CD14-positive monocyte (primary cell): ENCODE results near the gene DDC. TPM values are rescaled to one million over a fixed set of nuclear protein-coding genes. Genes with fewer than 3 reads are reported as not detected.

ENCODE experiments used
- DNase-seq, 3 donors: peaks; one replicate each; pipeline ENCODE4 v3.0.0-alpha.2; 2011 to 2022
- H2AFZ ChIP-seq: 2 replicates; pipeline ENCODE4 v1.6.0; 2012; ENCODE audit warnings: mild to moderate bottlenecking, low read depth, low read length, inconsistent platforms; ENCODE audit not compliant: insufficient read depth, poor library complexity, severe bottlenecking
- H3K27ac ChIP-seq, 2 donors: 1 replicate in 1 of 2; 2 replicates in 1 of 2; pipeline ENCODE4 v1.5.1; 2012 to 2013; ENCODE audit warnings: low read length in 2 of 2, control low read depth in 1 of 2, inconsistent platforms in 1 of 2, low read depth in 1 of 2, mild to moderate bottlenecking in 1 of 2
- H3K27me3 ChIP-seq, 2 donors: one replicate each; pipeline versions ENCODE4 v1.6.0 to v1.6.1; 2011 to 2013; ENCODE audit warnings: low read length in 2 of 2; ENCODE audit not compliant: control insufficient read depth in 2 of 2, insufficient read depth in 2 of 2
- H3K36me3 ChIP-seq, 2 donors: replicated peaks in 1 of 2; 1 replicate in 1 of 2; 2 replicates in 1 of 2; pipeline versions ENCODE4 v1.5.1 to v1.6.1; 2012 to 2013; ENCODE audit warnings: low read length in 2 of 2, control low read depth in 1 of 2, inconsistent platforms in 1 of 2, mild to moderate bottlenecking in 1 of 2; ENCODE audit not compliant: insufficient read depth in 2 of 2, control insufficient read depth in 1 of 2
- H3K4me1 ChIP-seq, 2 donors: 1 replicate in 1 of 2; 2 replicates in 1 of 2; pipeline versions ENCODE4 v1.5.1 to v1.6.1; 2012 to 2013; ENCODE audit warnings: low read length in 2 of 2, control low read depth in 1 of 2, inconsistent platforms in 1 of 2, mild to moderate bottlenecking in 1 of 2, moderate library complexity in 1 of 2; ENCODE audit not compliant: insufficient read depth in 2 of 2, control insufficient read depth in 1 of 2
- H3K4me2 ChIP-seq: replicated peaks from 2 replicates; pipeline ENCODE3; 2012; ENCODE audit warnings: low read length, moderate library complexity, mild to moderate bottlenecking; ENCODE audit not compliant: poor library complexity, severe bottlenecking; ENCODE audit errors: extremely low read depth
- H3K4me3 ChIP-seq, 3 experiments: fragments of 200-600 bp in 1 of 3; sonication (generic) in 1 of 3; replicated peaks in 1 of 3; 1 replicate in 2 of 3; 2 replicates in 1 of 3; pipeline ENCODE4 v1.5.1; 2011 to 2013; ENCODE audit warnings: low read length in 3 of 3, mild to moderate bottlenecking in 3 of 3, control low read depth in 2 of 3, low read depth in 2 of 3, inconsistent platforms in 1 of 3, moderate library complexity in 1 of 3
- H3K79me2 ChIP-seq: 2 replicates; pipeline ENCODE4 v1.6.0; 2012; ENCODE audit warnings: mild to moderate bottlenecking, control low read depth, inconsistent platforms, low read length, moderate library complexity; ENCODE audit not compliant: insufficient read depth
- H3K9ac ChIP-seq: 2 replicates; pipeline ENCODE4 v1.6.0; 2017; ENCODE audit warnings: low read length, mild to moderate bottlenecking; ENCODE audit not compliant: insufficient read depth, poor library complexity, severe bottlenecking
- H3K9me3 ChIP-seq, 2 donors: replicated peaks in 1 of 2; 1 replicate in 1 of 2; 2 replicates in 1 of 2; pipeline versions ENCODE4 v1.5.1 to v1.6.1; 2012 to 2013; ENCODE audit warnings: low read length in 2 of 2, control low read depth in 1 of 2; ENCODE audit not compliant: control insufficient read depth in 1 of 2, insufficient read depth in 1 of 2
- H4K20me1 ChIP-seq: 2 replicates; pipeline ENCODE4 v1.6.0; 2012; ENCODE audit warnings: mild to moderate bottlenecking, low read length, control low read depth, moderate library complexity; ENCODE audit not compliant: insufficient read depth
- H3K27ac Mint-ChIP-seq, 7 donors: one replicate each; pipeline ENCODE4 v1.8.0; 2020; ENCODE audit warnings: mild to moderate bottlenecking in 7 of 7, mixed read lengths in 7 of 7, moderate library complexity in 6 of 7, inconsistent platforms in 2 of 7
- H3K27me3 Mint-ChIP-seq, 3 donors: one replicate each; pipeline ENCODE4 v1.8.0; 2021 to 2022; ENCODE audit warnings: low read depth in 3 of 3, mild to moderate bottlenecking in 3 of 3, mixed read lengths in 3 of 3, moderate library complexity in 3 of 3, inconsistent platforms in 1 of 3
- H3K36me3 Mint-ChIP-seq, 2 donors: one replicate each; pipeline ENCODE4 v1.8.0; 2020; ENCODE audit warnings: mixed read lengths in 2 of 2, inconsistent platforms in 1 of 2, mild to moderate bottlenecking in 1 of 2
- H3K4me1 Mint-ChIP-seq: one replicate; pipeline ENCODE4 v1.8.0; 2020; ENCODE audit warnings: mild to moderate bottlenecking, mixed read lengths
- H3K4me3 Mint-ChIP-seq, 2 donors: one replicate each; pipeline ENCODE4 v1.8.0; 2020; ENCODE audit warnings: mild to moderate bottlenecking in 2 of 2, mixed read lengths in 2 of 2, moderate library complexity in 1 of 2
- H3K9me3 Mint-ChIP-seq, 7 donors: one replicate each; pipeline ENCODE4 v1.8.0; 2020 to 2022; ENCODE audit warnings: mixed read lengths in 7 of 7, mild to moderate bottlenecking in 6 of 7, moderate library complexity in 6 of 7, inconsistent platforms in 2 of 7
- CTCF ChIP-seq: fragments of 200-600 bp; IDR thresholded peaks from one replicate; pipeline ENCODE4 v1.8.0; 2022; ENCODE audit warnings: antibody characterized with exemption, mild to moderate bottlenecking
- WGBS: methylation state at CpG from one replicate; pipeline ENCODE4 v1.1.5; 2013; ENCODE audit warnings: missing lambda C conversion rate; ENCODE audit not compliant: insufficient coverage; 5-methylcytosine and 5-hydroxymethylcytosine counted together
- intact Hi-C, 2 donors: fragments of 100-400 bp; cut with micrococcal nuclease; formaldehyde crosslinking; loops; one replicate each; pipeline versions ENCODE4 v1.15.0 to v1.15.1; 2023
- polyA plus RNA-seq, 3 donors: library from polyadenylated mRNA; depleted of rRNA in 1 of 3; unstranded in 2 of 3; stranded (reverse) in 1 of 3; fragments of 300-500 nt in 2 of 3; fragments of >200 nt in 1 of 3; fragmentation: Illumina TruSeq in 2 of 3; gene quantifications; 1 replicate in 2 of 3; 2 replicates in 1 of 3; pipeline ENCODE4 v1.2.3, GENCODE V29; 2012 to 2021

Gene DDC
- polyA plus RNA-seq, 3 donors: not detected

- no peaks in the 10 kb centered on the region for H3K27me3 ChIP-seq
- no peak overlapping the region for H3K9ac ChIP-seq
- no peaks in the 10 kb centered on the region for H3K36me3 ChIP-seq
- no peaks in the 10 kb centered on the region for H3K9me3 ChIP-seq
- H4K20me1 ChIP-seq: no peaks in the 10 kb centered on the region
- DNase-seq: peak; percentile 60 to 79 (median 78)
- intact Hi-C loops: loop anchor here in 1 of 2 donors (5.0 to 10.0 kb wide), 2 partner anchors 113 to 206 kb away; partner anchors contain the start of gene IKZF1
- Mint-ChIP-seq H3K36me3 (no peaks in the 10 kb centered on the region), H3K9me3 (peaks cover 0 to 2% (median 0%) of the 10 kb centered on the region in 7 donors), H3K4me3 (no peak overlapping the region), H3K27ac (peak overlapping the region in 1 of 7 donors; percentile 74), H3K27me3 (peaks cover 0 to 3% (median 2%) of the 10 kb centered on the region in 3 donors), H3K4me1 (peaks cover 54% of the 10 kb centered on the region)
- H3K27ac ChIP-seq: no peak overlapping the region
- H3K79me2 ChIP-seq: no peaks in the 10 kb centered on the region
- no peak overlapping the region for H2AFZ ChIP-seq
- H3K4me1 ChIP-seq: peaks cover 53 to 55% of the 10 kb centered on the region in 2 donors
- no peak overlapping the region for H3K4me2 ChIP-seq
- WGBS: 7% methylated on average over 3 of the region's 4 CpGs
- H3K4me3 ChIP-seq: no peak overlapping the region
- peak; percentile 94 for TF ChIP-seq CTCF
These were observed 147.1 kb downstream of the DDC start for GRCh38 chr7:50418086-50418515.

GRCh38 chr7:50416527-50417182, 148.6 kb downstream of the DDC start:
- Histone ChIP-seq H2AFZ (peak overlapping the region; percentile 2), H3K27me3 (no peaks in the 10 kb centered on the region), H3K4me2 (peak overlapping the region; percentile 73), H3K4me3 (peak overlapping the region; percentile 5 to 65 (median 33)), H3K36me3 (no peaks in the 10 kb centered on the region), H3K9ac (no peak overlapping the region), H3K79me2 (no peaks in the 10 kb centered on the region), H3K9me3 (no peaks in the 10 kb centered on the region), H4K20me1 (no peaks in the 10 kb centered on the region), H3K27ac (peak overlapping the region; percentile 55 to 72), H3K4me1 (peaks cover 68 to 70% of the 10 kb centered on the region in 2 donors)
- Mint-ChIP-seq H3K4me1 (peaks cover 68% of the 10 kb centered on the region), H3K4me3 (peak overlapping the region; percentile 67 to 85), H3K27ac (peak overlapping the region; percentile 87 to 97 (median 89)), H3K9me3 (peaks cover 0 to 2% (median 0%) of the 10 kb centered on the region in 7 donors), H3K36me3 (peaks cover 0 to 3% of the 10 kb centered on the region in 2 donors), H3K27me3 (peaks cover 0 to 3% (median 2%) of the 10 kb centered on the region in 3 donors)
- DNase-seq: peak; percentile 59 to 83 (median 82)
- intact Hi-C loops: loop anchor here in 1 of 2 donors (5.0 to 10.0 kb wide), 2 partner anchors 112 to 204 kb away; partner anchors contain the start of gene IKZF1
- WGBS: 0% methylated on average over 4 of the region's 7 CpGs
- TF ChIP-seq CTCF: no peak
